T47D (cell line): ENCODE measurements around the gene AFF3.

Experiments
- DNase-seq, 2 experiments: peaks; one replicate each; pipeline versions ENCODE4 v3.0.0 to v3.0.0-alpha.2; 2011 to 2012; ENCODE audit warnings: low read depth in 1 of 2, low spot score in 1 of 2
- JUND ChIP-seq: IDR thresholded peaks from 2 replicates; pipeline ENCODE4 v1.6.1; 2012; ENCODE audit warnings: low read depth
- in situ Hi-C: cut with HindIII; loops from 2 replicates; pipeline ENCODE4 v1.10.0; 2016; ENCODE audit warnings: low sequenced_read_pairs, low pct_unique_long_range_greater_than_20kb

The AFF3 gene

DNA sequence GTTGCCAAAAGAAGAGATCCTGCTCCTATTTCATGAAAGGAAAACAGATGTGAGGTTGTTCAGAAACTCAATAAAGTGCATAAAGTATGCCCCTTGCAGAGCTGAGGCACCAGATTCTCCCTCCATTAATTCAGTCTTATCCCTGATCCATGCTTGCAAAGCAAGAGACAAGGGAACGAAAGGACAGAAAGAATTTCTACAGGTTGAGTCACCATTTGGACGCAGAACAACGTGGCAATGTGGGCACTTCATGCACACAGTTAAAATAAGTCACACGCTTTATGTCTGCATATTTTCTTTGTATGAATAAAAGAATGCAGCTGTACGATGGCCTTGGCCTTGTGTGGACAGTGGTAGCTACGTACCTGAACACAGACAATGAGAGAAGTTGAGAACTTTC, 330.8 kb downstream of the AFF3 start:
- in situ Hi-C loops: no loop called here
- no peak for TF ChIP-seq JUND
- no peak for DNase-seq

DNA sequence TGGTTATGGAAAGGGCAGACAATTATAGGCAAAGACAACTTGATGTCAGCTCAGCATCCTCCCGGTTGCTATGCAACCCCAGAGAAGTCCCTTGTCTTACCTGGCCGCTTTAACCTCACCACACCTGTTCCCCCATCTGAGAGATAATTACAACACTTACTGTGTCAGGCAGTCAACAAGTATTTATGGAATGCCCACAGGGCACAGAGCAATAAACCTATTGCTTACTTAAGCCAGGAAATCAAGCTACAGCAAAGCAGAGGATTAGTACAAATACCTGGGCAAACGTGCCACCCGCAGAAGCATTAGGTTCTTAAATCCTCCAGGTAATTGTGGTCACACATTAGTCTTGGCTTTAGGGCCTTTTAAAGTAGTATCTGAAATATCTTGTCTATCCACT, 332.2 kb downstream of the AFF3 start:
- in situ Hi-C loops: no loop called here
- TF ChIP-seq JUND: peak; percentile 89
- DNase-seq: peak; percentile 5 to 99

DNA sequence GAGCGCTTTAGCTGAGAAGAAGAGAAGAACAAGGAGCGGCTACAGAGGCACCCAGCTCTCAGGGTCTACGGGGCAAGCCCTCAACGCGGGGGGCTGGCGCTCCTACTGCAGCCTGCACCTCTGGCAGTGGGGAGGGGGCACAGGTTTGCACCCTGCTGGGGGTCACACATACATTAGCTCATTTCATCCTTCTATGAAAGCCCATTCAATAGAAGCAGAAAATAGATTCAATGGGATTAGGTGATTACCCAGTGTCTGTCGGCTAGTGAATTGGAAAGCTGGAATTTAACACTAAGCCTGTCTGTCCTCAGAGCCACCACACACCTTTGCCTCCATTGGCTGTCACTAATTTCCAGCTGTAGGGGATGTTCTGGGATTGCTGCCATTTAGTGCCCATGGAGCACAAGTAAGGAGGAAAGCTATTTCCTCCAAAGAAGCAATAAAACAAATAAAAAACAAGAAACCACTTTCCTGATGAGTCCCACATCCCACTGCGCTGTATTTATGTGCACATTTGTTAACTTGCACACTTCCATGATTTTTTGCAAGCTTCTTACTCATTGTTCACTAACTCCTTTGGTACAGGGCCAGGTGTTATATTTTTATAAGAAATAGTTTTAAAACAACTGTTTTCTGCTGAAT, 333.0 kb downstream of the AFF3 start:
- no peak for DNase-seq
- in situ Hi-C loops: no loop called here
- TF ChIP-seq JUND: no peak

DNA sequence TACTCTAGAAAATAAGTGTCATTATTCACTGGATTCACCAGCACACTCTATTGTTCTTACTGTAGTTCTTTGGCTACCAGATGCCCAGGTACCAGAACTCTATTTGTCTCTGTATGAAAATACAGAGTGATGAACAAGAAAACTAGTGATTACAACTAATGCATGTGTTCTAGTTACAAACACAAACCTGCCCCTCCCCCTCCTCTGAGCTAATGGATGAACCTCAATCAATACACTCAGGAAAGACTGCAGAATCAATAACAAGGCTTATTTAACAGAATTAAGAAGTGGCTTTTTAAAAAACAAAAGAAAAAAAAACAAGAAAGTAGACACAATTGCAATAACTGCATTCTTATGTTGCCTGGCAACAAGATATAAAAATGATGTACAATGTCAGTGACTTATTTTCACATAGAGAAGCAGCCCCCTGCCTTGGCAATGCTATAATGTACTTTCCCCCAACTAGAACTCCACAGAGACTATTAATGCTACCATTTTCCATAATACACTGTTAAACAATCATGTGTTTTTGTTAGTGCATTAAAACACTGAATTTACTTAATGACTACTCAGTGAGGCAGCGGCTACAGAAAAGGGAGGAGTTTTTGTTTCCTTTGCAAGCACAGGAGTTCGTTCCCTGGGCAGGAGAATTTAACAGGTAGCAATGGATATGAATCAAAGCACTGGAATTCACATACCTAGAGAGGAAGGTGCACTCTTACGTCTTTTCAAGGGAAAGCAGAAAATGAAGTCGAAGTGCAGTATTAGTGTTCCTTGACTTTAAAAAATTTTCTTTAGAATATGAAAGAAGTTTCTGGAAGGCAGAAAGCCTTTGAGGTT, 333.8 kb downstream of the AFF3 start:
- in situ Hi-C loops: no loop called here
- no peak for TF ChIP-seq JUND
- peak in 1 of 2 experiments; percentile 50 for DNase-seq

DNA sequence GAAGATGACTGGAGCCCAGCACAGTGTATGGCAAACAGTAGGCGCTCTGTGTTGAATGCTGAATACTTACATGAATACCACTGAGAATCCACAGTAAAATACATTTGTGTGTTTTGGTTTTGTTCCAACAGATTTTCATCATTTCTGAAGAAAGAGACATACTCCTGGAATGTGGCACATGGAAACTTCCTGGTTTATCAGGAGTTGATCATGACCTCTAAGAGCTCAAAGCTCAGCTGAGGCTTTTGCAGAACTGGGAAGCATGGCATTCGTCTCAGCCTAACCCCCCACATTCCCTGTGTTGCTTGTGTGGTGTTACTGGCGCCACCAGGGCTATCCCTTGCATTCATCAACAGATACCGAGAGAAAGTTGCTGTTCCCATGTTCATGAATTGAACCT, 335.6 kb downstream of the AFF3 start:
- peak in 1 of 2 experiments; percentile 96 for DNase-seq
- TF ChIP-seq JUND: peak; percentile 83; the same call in 1 of the 2 replicates
- in situ Hi-C loops: no loop called here

DNA sequence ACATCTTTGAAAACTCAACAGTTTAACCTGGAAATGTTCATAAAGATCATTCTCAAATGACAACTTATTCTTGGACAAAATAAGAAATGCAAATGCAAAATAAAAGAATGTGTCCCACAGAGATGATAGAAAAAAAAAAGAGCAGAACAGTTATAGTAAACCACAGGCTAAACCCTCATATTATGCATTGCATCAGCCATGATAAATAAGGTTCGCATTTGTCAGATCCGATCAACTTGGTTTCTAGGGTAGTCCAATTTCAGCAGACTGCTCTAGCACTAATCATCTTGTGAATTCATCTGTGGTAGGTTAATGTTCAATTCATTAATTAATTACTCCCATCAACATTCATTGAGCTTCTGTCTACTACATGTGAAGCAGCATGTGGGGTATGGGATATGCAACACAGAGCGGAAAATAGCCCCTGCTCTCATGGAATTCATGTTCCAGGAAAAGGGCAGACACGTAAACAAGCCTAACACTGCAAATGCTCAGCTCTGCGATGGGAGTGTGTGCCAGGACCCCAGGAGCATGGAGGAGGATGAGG, 336.4 kb downstream of the AFF3 start:
- in situ Hi-C loops: no loop called here
- TF ChIP-seq JUND: no peak
- no peak for DNase-seq

DNA sequence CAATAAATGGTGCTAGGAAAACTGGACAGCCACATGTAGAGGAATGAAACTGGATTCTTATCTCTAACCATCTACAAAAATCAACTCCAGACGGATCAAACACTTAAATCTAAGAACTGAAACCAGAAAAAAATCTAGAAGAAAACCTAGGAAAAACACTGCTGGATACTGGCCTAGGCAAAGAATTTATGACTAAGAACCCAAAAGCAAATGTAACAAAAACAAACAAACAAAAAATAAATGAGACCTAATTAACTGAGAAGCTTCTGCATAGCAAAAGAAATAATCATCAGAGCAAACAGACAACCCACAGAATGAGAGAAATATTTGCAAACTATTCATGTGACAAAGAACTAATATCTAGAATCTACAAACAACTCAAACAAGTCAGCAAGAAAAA, 338.5 kb downstream of the AFF3 start:
- in situ Hi-C loops: no loop called here
- TF ChIP-seq JUND: no peak
- DNase-seq: peak in 1 of 2 experiments; percentile 36

DNA sequence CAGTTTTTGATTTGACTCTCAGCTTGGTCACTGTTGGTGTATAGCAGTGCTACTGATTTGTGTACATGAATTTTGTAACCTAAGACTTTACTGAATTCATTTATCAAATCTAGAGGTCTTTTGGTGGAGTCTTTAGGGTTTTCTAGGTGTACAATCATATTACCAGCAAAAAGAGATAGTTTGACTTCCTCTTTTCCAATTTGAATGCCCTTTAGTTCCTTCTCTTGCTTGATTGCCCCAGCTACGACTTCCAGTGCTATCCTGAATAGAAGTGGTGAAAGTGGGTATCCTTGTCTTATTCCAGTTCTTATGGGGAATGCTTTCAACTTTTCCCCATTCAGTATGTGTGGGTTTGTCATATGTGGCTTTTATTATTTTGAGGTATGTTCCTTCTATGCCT, 339.7 kb downstream of the AFF3 start:
- DNase-seq: no peak
- in situ Hi-C loops: no loop called here
- TF ChIP-seq JUND: no peak

DNA sequence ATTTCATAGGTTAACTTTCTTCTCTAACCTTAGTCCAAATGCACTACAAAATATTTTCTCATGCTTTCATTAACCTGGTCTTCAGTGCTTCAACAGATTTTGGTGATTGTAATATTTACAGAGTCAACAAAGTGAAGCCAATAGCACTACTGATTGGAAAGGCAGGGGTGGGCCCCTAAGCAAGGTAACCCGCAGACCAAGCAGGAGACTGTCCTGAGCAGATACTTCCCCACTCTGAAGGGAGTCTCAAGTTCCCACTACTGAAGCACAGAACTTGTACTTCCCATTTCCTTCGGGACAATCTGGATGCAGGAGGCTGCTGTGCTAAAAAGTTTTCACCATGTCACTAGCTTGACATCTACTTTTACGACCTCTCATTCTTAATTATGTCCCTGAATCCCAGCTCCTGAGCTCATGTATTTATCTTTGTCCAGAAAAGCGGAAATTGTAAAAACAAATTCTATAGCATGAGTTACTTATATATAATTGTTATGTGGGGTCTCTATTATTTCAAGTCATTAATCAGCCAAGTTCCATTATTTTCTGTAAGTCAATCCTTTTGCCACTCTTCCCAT, 341.0 kb downstream of the AFF3 start:
- peak in 1 of 2 experiments; percentile 65 for DNase-seq
- TF ChIP-seq JUND: no peak
- in situ Hi-C loops: no loop called here

DNA sequence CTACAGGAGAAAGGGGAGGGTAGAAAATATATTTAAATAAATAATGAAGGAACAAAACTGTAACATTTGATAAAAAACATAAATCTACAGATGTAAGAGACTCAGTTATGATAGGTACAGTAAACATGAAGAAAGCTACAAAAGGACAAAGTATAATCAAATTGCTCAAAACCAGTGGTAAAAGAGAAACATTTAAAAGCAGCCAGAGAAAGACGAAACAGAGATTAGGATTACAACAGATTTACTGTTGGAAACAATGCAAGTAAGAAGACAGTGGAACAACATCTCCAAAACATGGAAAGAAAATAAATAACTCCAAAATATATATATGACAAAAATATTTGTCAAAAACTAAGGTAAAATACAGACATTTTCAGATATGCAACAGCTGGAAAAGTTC, 344.9 kb downstream of the AFF3 start:
- in situ Hi-C loops: no loop called here
- TF ChIP-seq JUND: no peak
- DNase-seq: no peak

DNA sequence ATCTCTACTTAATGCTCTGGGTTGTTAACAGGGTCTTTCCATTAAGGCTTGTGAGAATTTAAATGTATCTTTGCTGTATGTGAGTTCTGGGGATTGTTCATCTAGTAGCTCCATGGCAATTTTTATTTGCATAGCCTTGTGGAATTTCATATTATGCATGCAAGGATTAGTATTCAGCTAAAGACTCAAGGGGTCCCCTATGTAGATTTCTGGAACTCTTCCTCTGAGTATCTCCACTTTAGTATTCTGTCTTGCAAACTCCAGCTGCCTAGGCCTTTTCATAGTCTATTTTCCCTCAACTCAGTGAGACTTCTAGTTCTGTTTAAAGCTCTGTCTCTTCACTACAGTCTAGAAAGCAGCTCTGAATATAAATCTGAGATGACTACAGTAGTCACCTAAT, 348.0 kb downstream of the AFF3 start:
- TF ChIP-seq JUND: no peak
- in situ Hi-C loops: no loop called here
- no peak for DNase-seq

DNA sequence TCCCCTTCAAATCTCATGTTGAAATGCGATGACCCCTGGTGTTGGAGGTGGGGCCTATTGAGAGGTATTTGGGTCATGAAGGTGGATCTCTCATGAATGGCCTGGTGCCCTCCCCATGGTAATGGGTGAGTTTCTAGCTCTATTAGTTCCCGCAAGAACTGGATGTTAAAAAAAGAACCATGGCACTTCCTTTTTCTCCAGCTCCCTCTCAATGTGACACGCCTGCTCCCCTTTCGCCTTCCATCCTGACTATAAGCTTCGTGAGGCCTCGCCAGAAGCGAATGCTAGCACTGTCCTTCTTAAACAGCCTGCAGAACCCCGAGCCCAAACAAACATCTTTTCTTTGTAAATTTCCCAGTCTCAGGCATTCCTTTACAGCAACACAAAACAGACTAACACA, 349.4 kb downstream of the AFF3 start:
- in situ Hi-C loops: no loop called here
- DNase-seq: no peak
- TF ChIP-seq JUND: no peak

DNA sequence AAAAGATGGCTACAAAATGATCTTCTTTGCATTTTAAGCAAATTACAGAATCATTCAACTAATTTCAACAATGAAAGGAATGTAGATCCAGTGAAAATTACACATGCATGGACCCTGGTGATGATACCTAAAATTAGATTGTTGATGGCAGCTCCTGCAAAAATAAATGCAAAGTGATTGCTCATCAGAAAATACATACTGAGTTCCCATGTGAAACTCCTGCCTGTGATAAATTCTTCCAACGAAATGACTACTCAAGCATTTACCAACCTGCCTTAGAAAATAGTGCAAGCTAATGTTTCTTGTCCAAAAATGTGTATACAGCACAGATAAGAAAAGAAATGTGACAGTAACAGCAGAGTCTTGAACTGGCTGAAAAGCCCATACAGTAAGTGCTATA, 352.5 kb downstream of the AFF3 start:
- in situ Hi-C loops: no loop called here
- no peak for TF ChIP-seq JUND
- no peak for DNase-seq
